ENCODE results near the gene AGAP3.
"Not testable (repeated sequence)": the region's sequence is repeated elsewhere in the genome, so short reads cannot be mapped to it uniquely, and the experiment has no call there.

Gene AGAP3

DNA sequence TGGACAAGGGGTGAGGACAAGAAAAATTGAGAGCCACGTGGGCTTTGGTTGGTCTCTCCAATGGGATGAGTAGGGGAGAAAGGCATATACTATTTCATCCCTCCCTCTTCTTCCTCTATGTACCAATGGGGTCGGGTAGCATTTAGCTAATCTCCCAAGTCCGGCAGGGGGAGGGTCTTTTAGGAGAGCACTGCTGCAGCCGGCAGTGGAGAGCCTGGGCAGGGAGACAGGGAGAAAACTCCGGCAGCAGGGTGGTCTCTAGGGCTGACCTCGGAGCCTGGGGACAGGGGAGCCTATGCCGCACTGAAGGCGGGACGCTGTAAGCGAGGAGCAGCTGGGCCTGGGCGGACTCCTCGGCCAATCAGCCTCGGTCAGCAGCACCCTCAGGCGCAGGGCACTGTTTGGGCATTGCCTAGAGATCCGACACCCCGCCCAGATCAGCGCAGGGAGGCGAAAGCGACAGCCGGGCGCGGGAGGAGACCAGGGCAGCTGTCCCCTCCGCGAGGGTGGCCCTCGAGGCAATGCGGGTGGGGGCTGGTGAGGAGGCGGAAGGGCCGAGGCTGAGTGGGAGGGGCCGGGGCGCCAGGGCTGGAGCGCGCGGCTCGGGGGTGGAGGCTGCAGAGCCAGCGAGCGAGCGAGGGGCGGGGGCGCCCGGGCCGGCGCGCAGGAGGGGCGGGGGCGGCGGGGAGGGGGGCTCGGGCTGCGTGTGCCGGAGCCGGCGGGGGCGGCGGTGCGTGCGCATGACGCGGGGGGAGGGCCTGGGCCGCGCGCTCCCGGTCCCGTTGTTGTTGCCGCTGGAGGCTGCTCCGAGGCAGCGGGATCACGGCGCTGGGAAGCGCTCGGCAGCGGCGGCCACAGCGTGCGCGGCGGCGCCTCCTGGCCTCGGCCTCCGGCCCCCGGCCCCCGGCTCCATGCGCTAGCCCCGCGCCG lies at the start of gene AGAP3:
Gene AGAP3 (plus strand): TSS at position 785 of the 930 bp plus-strand sequence. CDS start 267 bp downstream, outside the sequence.
- peak; percentile 87 for DNase-seq

DNA sequence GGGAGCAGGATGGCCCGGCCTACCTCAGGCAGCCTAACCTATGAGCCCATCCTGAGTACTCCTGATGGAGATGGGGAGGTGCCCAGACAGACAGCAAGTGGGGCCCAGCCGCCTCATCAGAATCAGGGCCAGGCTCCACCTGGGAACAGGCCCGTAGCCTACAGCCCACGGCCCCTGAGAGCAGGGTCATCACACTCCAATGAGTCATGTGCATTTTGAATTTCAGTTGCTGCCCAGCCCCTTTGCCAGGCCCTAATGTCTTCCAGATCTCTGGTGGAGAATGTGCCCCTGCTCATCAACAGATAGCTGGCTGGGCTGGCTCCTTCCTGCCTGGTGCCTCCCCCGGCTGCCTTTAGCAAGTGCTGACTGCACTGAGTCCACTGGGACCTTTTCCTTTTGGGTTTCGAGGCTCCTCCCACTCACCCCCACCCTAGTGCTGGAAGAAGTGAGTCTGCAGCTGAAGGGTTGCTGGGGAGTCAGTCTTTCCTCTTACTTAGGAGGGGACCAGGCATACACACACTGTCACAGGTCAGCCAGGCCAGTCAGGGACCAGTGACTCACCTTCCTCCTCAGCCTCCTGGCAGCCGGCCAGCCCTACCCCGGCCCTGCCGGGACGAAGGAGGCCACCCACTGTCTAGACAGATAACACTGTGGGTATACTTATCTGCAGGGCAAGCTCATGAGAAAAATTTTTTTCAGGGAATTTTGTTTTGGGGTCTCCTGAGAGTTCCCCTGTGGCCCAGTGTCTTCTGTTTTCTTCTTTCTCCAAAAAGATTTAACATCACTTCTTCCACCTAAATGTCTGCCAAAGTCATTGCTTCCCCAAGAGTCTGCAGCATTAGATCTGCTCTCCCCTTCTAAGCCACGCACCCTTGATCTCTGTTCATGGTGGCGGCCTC lies 47.1 kb upstream of the AGAP3 start:
- peak; percentile 26 for DNase-seq

GRCh38 chr7:151039850-151040548 lies 46.3 kb upstream of the AGAP3 start:
- no peak for DNase-seq

DNA sequence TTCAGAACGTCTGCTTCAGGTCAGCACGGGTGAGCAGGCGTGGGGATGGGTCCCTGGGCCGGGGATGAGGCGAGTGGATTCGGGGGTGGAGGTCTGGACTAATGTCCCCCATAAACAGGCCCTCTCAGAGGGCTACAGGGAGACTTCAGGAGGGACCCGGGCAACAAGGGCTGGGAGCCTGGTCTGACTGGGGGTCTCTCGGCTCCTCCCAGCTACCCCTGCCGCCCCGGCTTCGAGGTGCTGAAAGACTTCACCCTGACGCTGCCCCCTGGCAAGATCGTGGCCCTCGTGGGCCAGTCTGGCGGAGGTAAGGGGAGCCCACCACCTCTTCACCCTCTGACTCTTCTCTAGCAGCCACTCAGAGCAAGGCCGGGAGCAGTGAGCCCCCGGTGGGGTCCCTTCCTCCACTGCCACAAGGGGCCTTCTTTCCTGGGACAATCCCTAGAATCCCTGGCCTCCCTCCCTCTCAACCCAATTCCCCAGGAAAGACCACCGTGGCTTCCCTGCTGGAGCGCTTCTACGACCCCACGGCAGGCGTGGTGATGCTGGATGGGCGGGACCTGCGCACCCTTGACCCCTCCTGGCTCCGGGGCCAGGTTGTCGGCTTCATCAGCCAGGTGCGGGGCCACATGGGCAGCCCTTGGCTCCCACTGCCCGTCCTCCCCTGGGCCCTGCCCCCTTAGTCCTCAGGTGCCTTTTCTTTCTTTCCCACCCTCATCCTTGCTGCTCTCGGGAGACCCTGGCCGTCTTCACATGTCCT lies 45.5 kb upstream of the AGAP3 start:
- DNase-seq, result no peak

- not testable (repeated sequence) for DNase-seq
These were observed 42.8 kb upstream of the AGAP3 start for GRCh38 chr7:151043449-151043848.

DNA sequence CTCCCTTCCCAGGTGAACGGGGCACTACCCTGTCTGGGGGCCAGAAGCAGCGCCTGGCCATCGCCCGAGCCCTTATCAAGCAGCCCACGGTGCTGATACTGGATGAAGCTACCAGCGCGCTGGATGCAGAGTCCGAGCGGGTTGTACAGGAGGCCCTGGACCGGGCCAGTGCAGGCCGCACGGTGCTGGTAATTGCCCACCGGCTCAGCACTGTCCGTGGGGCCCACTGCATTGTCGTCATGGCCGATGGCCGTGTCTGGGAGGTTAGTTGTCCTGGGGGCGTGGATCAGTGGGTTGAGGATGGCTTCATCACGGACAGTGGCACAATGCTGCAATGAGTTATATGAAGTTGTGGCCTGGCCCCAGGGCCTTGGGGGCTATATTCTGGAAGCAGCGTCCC lies 42.3 kb upstream of the AGAP3 start:
- no peak for DNase-seq

- no peak for DNase-seq
These were observed 41.0 kb upstream of the AGAP3 start for GRCh38 chr7:151045262-151045661.

DNA sequence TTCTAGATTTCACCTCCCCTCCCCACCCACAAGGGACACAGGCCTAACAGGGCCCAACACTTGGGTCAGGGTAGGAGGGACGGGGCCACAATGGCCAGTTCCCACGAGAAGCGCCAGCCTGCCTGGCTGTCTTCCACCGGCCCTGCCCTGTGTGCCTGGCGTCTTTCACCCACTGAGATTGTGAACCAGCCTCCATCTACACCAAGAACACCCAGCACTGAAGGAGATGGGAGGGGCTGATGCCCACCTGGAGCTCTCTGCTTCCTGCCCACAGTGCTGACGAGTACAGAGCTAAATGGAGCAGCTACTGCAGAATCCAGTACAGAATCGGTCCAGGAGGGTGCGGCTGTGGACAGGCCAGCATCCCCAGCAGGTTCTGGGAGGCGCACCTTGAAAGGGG lies 40.3 kb upstream of the AGAP3 start:
- DNase-seq, result no peak

GRCh38 chr7:151046603-151047573 lies 39.4 kb upstream of the AGAP3 start:
- DNase-seq, result no peak

DNA sequence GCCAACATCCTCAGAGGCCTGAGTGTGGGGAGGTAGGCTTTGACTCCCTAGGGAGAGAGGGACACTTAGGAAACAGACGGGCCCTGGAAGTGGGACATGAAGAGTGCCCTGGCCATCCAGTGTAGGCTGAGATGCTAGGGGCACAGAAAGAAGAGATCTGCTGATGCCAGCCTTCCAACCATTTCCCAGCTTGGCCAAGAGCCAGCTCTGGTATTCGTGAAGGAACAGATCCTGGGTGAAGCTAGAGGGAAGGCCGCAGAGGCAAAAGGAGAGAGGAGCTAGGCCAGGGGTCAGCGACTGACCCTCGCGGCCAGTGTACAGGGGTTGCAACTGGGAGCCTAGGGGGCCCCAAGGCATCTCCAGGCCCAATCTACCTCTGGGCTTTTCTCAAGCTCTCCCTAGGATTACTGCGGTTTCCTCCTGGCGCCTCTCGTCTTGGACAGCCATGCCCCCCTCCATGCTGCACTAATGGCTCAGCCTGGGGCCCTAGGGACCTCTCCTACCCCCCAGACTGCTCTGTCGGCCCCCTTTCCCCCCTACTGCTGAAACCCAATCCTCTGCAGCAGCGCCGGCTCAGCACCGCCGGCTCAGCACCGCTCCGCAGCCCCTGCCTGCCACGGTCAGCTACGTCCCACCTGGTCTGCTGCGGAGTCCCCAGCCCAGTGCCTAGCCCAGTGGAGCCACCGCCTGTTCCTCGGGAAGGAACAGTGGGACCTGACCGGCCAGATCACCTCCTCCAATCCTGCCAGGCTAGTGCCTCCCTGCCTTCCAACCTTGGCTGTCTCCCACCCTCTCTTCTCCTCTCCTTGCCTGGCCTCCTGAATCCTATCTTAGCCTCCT lies 38.1 kb upstream of the AGAP3 start, which contains the start of gene ASIC3:
Gene ASIC3 (plus strand): TSS at position 556 of the 840 bp plus-strand sequence. CDS start 355 bp downstream, outside the sequence.
- DNase-seq, result no peak

DNA sequence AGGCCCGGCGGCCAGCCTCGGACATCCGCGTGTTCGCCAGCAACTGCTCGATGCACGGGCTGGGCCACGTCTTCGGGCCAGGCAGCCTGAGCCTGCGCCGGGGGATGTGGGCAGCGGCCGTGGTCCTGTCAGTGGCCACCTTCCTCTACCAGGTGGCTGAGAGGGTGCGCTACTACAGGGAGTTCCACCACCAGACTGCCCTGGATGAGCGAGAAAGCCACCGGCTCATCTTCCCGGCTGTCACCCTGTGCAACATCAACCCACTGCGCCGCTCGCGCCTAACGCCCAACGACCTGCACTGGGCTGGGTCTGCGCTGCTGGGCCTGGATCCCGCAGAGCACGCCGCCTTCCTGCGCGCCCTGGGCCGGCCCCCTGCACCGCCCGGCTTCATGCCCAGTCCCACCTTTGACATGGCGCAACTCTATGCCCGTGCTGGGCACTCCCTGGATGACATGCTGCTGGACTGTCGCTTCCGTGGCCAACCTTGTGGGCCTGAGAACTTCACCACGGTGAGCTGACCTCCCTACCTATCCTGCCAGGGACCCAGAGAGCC lies 37.3 kb upstream of the AGAP3 start:
- DNase-seq, result no peak

- DNase-seq, result no peak
These were observed 35.2 kb upstream of the AGAP3 start for GRCh38 chr7:151051108-151051507.

DNA sequence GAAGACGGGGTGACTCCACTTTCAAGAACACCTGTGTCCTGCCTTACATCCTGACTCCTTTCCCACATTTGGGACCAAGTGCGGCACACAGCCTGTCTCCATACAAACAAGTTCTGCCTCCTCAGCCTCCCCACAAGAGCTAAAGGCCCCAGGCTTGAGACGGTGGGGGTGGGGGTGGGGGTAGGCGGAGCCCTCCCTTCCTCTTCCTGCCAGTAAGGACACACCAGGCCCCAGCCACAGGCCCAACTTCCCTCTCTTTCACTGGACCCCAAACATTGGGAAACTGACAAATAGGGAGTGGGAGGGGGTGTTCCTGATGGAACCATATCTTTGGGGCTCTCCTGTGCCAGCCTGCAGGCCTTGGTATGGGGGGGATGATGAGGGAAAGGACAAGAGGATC lies 33.2 kb upstream of the AGAP3 start:
- no peak for DNase-seq

DNA sequence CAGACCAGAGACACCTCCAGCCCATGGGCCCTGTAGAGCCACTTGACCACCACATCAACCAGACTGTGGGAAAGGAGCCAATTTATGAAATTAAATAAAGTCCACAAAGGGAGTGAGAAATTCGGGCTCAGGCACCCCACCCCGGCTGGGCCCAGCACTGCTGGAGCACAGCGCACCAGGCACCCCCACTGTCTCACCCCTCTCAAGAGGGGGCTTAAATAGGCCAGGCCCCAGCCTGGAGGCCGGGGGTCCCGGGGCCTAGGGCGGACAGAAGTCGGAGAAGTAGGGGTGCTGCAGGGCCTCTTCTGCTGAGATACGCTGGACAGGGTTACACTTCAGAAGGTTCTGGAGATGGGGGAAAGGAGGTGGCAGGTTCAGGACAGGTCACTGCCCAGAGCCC lies 32.5 kb upstream of the AGAP3 start:
- no peak for DNase-seq

- no peak for DNase-seq
These were observed 30.0 kb upstream of the AGAP3 start for GRCh38 chr7:151056283-151056665.

DNA sequence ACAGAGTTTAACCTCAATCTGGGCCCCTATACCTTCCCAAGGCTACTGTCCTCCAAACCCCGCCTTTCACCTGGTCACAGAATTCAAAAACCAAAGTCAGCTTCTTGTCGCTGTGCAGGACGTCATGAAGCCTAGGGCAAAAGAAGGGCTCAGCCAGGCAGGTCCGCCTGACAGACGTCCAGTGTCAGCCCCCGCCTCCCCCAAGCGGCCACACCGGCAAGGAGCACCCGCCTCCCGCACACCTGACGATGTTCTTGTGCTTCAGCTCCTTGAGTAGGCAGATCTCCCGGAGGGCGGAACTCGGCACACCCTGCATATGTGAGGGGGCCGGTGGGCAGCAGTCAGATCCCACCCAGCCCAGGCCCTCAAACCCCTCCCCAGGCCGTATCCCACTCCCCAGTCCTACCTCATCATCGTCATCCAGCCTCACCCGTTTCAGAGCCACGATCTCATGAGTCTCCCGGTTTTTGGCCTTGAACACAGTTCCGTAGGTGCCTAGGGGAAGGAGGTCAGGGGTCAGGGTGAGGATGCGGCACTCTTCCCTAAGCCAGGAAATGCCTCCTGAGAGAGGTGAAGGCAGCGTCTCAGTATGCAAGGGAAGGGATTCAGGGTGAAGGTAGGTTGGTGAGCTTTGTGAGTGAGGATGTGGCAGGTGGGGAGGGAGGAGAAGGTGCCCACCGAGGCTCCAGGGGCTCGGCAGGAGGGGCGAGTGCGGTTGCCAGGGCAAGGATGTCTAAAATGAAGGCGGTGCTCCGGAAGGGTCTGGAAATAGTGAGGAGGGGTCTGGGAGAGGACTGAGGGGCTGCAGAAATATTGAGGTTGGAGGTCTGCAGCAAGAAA lies 29.4 kb upstream of the AGAP3 start:
- DNase-seq, result no peak

- no peak for DNase-seq
These were observed 28.7 kb upstream of the AGAP3 start, which contains the start of gene CDK5 for GRCh38 chr7:151057506-151057988. CDK5 (minus strand) TSS chr7:151057897; CDS start chr7:151057848, 49 bp downstream.
